ENCODE measurements around the gene KIF3A. TPM values are rescaled to one million over a fixed set of nuclear protein-coding genes. Genes with fewer than 3 reads are reported as not detected.

The KIF3A gene
- polyA plus RNA-seq, 1 of the 3 experiments (the other 2 are of a cell fraction), result 5.1 TPM

- H3K4me2 ChIP-seq, result no peak overlapping the region
- H2AFZ ChIP-seq (ENCODE audit: low read depth), result no peak overlapping the region
- H4K20me1 ChIP-seq (ENCODE audit: insufficient read depth), result no peaks in the 10 kb centered on the region
- H3F3A ChIP-seq (replicated peaks; ENCODE audit: insufficient read depth), result no peaks in the 10 kb centered on the region
- H3K4me1 ChIP-seq (ENCODE audit: control insufficient read depth in 1 of 2, insufficient read depth in 2 of 2, low read depth in 1 of 2, low read length in 1 of 2), result no peaks in the 10 kb centered on the region; a peak in 1 of 4 replicates
- H3K36me3 ChIP-seq (replicated peaks in 1 of 2; ENCODE audit: control insufficient read depth in 1 of 2, insufficient read depth in 2 of 2, low read length in 1 of 2), result peaks cover 18 to 67% of the 10 kb centered on the region in 2 experiments
- no peak overlapping the region for H3K9ac ChIP-seq
- DNase-seq, result no peak
- H3K9me2 ChIP-seq, result no peaks in the 10 kb centered on the region
- ChIA-PET POLR2A (no interaction called here), CTCF (interaction anchor here (1.8 kb wide), 1 partner anchor 56 kb away, joined by 5 read pairs; no protein-coding TSS in a partner anchor)
- WGBS (ENCODE audit: low lambda C conversion rate), result 95% methylated on average over 13 of the region's 22 CpGs
- TF ChIP-seq SIN3A (IDR thresholded peaks at IDR 0.05; ENCODE audit: borderline replicate concordance, low read depth, low read length) (no peak), YY1 (IDR thresholded peaks at IDR 0.05; ENCODE audit: low read depth) (no peak), RAD21 (IDR thresholded peaks at IDR 0.05; ENCODE audit: low read length) (no peak), TEAD4 (IDR thresholded peaks at IDR 0.05; ENCODE audit: borderline replicate concordance, insufficient read depth) (no peak), IRF3 (IDR thresholded peaks at IDR 0.05; ENCODE audit: low read depth, low read length) (no peak), SMC3 (IDR thresholded peaks at IDR 0.05; ENCODE audit: low read depth, low read length) (no peak), TCF12 (IDR thresholded peaks at IDR 0.05) (no peak), POLR2AphosphoS5 (IDR thresholded peaks at IDR 0.05; ENCODE audit: low read depth, low read length) (no peak), MXI1 (IDR thresholded peaks at IDR 0.05; ENCODE audit: low read depth, low read length) (no peak), RFX5 (IDR thresholded peaks at IDR 0.05; ENCODE audit: low read length) (no peak), RXRA (IDR thresholded peaks at IDR 0.05; ENCODE audit: borderline replicate concordance, low read depth) (no peak), REST (IDR thresholded peaks at IDR 0.05; ENCODE audit: low read depth, low read length) (no peak), ELF1 (IDR thresholded peaks at IDR 0.05) (no peak), JUND (IDR thresholded peaks at IDR 0.05) (no peak), RCOR1 (IDR thresholded peaks at IDR 0.05; ENCODE audit: low read length) (no peak)
- TF ChIP-seq, protein P1, sequence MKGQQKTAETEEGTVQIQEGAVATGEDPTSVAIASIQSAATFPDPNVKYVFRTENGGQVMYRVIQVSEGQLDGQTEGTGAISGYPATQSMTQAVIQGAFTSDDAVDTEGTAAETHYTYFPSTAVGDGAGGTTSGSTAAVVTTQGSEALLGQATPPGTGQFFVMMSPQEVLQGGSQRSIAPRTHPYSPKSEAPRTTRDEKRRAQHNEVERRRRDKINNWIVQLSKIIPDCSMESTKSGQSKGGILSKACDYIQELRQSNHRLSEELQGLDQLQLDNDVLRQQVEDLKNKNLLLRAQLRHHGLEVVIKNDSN (IDR thresholded peaks at IDR 0.05; ENCODE audit: borderline replicate concordance, low read depth), result no peak
- TF ChIP-seq, protein P2, sequence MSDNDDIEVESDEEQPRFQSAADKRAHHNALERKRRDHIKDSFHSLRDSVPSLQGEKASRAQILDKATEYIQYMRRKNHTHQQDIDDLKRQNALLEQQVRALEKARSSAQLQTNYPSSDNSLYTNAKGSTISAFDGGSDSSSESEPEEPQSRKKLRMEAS (IDR thresholded peaks at IDR 0.05; ENCODE audit: low read depth), result no peak
- TF ChIP-seq, protein P3, sequence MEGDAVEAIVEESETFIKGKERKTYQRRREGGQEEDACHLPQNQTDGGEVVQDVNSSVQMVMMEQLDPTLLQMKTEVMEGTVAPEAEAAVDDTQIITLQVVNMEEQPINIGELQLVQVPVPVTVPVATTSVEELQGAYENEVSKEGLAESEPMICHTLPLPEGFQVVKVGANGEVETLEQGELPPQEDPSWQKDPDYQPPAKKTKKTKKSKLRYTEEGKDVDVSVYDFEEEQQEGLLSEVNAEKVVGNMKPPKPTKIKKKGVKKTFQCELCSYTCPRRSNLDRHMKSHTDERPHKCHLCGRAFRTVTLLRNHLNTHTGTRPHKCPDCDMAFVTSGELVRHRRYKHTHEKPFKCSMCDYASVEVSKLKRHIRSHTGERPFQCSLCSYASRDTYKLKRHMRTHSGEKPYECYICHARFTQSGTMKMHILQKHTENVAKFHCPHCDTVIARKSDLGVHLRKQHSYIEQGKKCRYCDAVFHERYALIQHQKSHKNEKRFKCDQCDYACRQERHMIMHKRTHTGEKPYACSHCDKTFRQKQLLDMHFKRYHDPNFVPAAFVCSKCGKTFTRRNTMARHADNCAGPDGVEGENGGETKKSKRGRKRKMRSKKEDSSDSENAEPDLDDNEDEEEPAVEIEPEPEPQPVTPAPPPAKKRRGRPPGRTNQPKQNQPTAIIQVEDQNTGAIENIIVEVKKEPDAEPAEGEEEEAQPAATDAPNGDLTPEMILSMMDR (IDR thresholded peaks at IDR 0.05), result no peak
- TF ChIP-seq, protein P4, sequence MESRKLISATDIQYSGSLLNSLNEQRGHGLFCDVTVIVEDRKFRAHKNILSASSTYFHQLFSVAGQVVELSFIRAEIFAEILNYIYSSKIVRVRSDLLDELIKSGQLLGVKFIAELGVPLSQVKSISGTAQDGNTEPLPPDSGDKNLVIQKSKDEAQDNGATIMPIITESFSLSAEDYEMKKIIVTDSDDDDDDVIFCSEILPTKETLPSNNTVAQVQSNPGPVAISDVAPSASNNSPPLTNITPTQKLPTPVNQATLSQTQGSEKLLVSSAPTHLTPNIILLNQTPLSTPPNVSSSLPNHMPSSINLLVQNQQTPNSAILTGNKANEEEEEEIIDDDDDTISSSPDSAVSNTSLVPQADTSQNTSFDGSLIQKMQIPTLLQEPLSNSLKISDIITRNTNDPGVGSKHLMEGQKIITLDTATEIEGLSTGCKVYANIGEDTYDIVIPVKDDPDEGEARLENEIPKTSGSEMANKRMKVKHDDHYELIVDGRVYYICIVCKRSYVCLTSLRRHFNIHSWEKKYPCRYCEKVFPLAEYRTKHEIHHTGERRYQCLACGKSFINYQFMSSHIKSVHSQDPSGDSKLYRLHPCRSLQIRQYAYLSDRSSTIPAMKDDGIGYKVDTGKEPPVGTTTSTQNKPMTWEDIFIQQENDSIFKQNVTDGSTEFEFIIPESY (IDR thresholded peaks at IDR 0.05; ENCODE audit: borderline replicate concordance, low read depth), result no peak
- 0 out of 2 replicates have a peak, but pooled peaks cover 3% of the 10 kb centered on the region for H3K79me2 ChIP-seq (ENCODE audit: insufficient read depth)
- no peak overlapping the region for H3K4me3 ChIP-seq (ENCODE audit: low read depth in 2 of 2, low read length in 1 of 2)
- H3K9me3 ChIP-seq, result no peaks in the 10 kb centered on the region
- no peak overlapping the region for H3K27ac ChIP-seq (ENCODE audit: low read depth in 2 of 2, low read length in 1 of 2)
- H3K27me3 ChIP-seq (ENCODE audit: insufficient read depth), result no peaks in the 10 kb centered on the region
These were observed 24.2 kb upstream of the KIF3A start for GRCh38 chr5:132761321-132762240.

Data from SK-N-SH (cell line).